ENCODE results near the gene PLIN4.

PLIN4 gene

GRCh38 chr19:4523306-4524110, 5.2 kb upstream of the PLIN4 start:
- no peak for DNase-seq (ENCODE audit: low spot score)

- DNase-seq (ENCODE audit: low spot score): no peak
These were observed 4.2 kb upstream of the PLIN4 start for GRCh38 chr19:4522291-4523002.

GRCh38 chr19:4521888-4522242, 3.6 kb upstream of the PLIN4 start:
- DNase-seq (ENCODE audit: low spot score): no peak

- no peak for DNase-seq (ENCODE audit: low spot score)
These were observed 3.0 kb upstream of the PLIN4 start for GRCh38 chr19:4521170-4521887.

- no peak for DNase-seq (ENCODE audit: low spot score)
These were observed 1.4 kb upstream of the PLIN4 start for GRCh38 chr19:4519521-4520277.

- no peak for DNase-seq (ENCODE audit: low spot score)
These were observed 848 bp upstream of the PLIN4 start for GRCh38 chr19:4519172-4519496.

- no peak for DNase-seq (ENCODE audit: low spot score)
These were observed 732 bp downstream of the PLIN4 start for GRCh38 chr19:4517451-4518057.

- no peak for DNase-seq (ENCODE audit: low spot score)
These were observed 1.4 kb downstream of the PLIN4 start for GRCh38 chr19:4516939-4517300.

- DNase-seq (ENCODE audit: low spot score): no peak
These were observed 1.9 kb downstream of the PLIN4 start for GRCh38 chr19:4516199-4516938.

- no peak for DNase-seq (ENCODE audit: low spot score)
These were observed 2.6 kb downstream of the PLIN4 start for GRCh38 chr19:4515732-4516131.

GRCh38 chr19:4513248-4513647, 5.0 kb downstream of the PLIN4 start:
- no peak for DNase-seq (ENCODE audit: low spot score)

- no peak for DNase-seq (ENCODE audit: low spot score)
These were observed 6.2 kb downstream of the PLIN4 start for GRCh38 chr19:4512070-4512469.

GRCh38 chr19:4511300-4512054, 6.8 kb downstream of the PLIN4 start:
- no peak for DNase-seq (ENCODE audit: low spot score)

- no peak for DNase-seq (ENCODE audit: low spot score)
These were observed 7.6 kb downstream of the PLIN4 start for GRCh38 chr19:4510435-4511255.

GRCh38 chr19:4508698-4509097, 9.6 kb downstream of the PLIN4 start:
- DNase-seq (ENCODE audit: low spot score): no peak

- DNase-seq (ENCODE audit: low spot score): no peak
These were observed 10.5 kb downstream of the PLIN4 start for GRCh38 chr19:4507804-4508203.

- no peak for DNase-seq (ENCODE audit: low spot score)
These were observed 11.2 kb downstream of the PLIN4 start for GRCh38 chr19:4507150-4507452.

- DNase-seq (ENCODE audit: low spot score): no peak
These were observed 11.7 kb downstream of the PLIN4 start for GRCh38 chr19:4506449-4507149.
